ENCODE measurements around the gene LRRC18. TPM values are rescaled to one million over a fixed set of nuclear protein-coding genes. Genes with fewer than 3 reads are reported as not detected.

The LRRC18 gene
- total and polyA plus RNA-seq, 2 donors (not counting 1 experiment from before 2014, with no cell fraction given) = not detected

DNA sequence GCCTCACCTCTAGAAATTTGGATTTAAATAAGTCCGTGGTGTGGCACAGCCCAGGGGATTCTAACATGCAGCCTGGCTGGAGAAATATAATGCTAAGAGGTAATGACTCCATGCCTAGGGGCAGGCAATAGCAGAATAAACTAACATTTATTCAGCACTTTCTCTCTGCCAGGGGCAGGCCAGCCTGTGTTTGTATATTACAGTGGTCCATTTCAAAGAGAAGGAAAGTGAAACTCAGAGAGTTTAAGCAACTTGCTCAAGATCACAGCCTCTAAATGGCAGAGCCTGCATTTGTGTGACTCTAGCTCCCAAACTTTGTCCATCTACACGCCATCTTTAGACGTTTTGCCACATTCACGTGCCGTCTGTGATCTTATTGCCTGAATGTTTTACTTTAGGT is 6.7 kb upstream of the LRRC18 start:
- ATAC-seq (ENCODE audit: low read depth) = no peak
- no peak overlapping the region for H3K27ac ChIP-seq (ENCODE audit: low read length in 2 of 2)
- Mint-ChIP-seq H3K9me3 (ENCODE audit: insufficient read depth) (no peaks in the 10 kb centered on the region), H3K27ac (peak overlapping the region; percentile 6), H3K4me3 (no peak overlapping the region), H3K4me1 (no peaks in the 10 kb centered on the region), H3K27me3 (no peaks in the 10 kb centered on the region)
- ChIA-PET CTCF (no interaction called here), POLR2A (no interaction called here)
- no peak overlapping the region for H3K4me2 ChIP-seq (replicated peaks; ENCODE audit: low read depth, low read length, poor library complexity, severe bottlenecking)
- TF ChIP-seq CTCF (IDR thresholded peaks at IDR 0.05) = no peak
- no peak for TF ChIP-seq EZH2 (IDR thresholded peaks at IDR 0.05; ENCODE audit: borderline replicate concordance, insufficient read depth, low read depth, low read length, poor library complexity, severe bottlenecking)
- no peaks in the 10 kb centered on the region for H3K27me3 ChIP-seq (replicated peaks in 1 of 4; ENCODE audit: control extremely low read depth in 1 of 4, control insufficient read depth in 3 of 4, insufficient read depth in 4 of 4, low read length in 3 of 4)
- H2AFZ ChIP-seq (ENCODE audit: insufficient read depth, low read depth, low read length, poor library complexity, severe bottlenecking) = no peak overlapping the region
- H3K4me3 ChIP-seq (ENCODE audit: control extremely low read depth in 1 of 5, extremely low read depth in 1 of 5, insufficient read depth in 1 of 5, low read depth in 2 of 5, low read length in 4 of 5) = no peak overlapping the region
- H3K79me2 ChIP-seq (ENCODE audit: control insufficient read depth, insufficient read depth, low read length) = no peaks in the 10 kb centered on the region
- no peak for DNase-seq
- intact Hi-C loops (cut with micrococcal nuclease) = no loop called here
- H3K9me3 ChIP-seq (ENCODE audit: control extremely low read depth in 1 of 3, control insufficient read depth in 2 of 3, insufficient read depth in 1 of 3, low read length in 2 of 3) = no peaks in the 10 kb centered on the region
- H3K9ac ChIP-seq (ENCODE audit: low read length) = no peak overlapping the region
- H3K4me1 ChIP-seq (ENCODE audit: control insufficient read depth in 2 of 2, insufficient read depth in 2 of 2, low read length in 2 of 2) = no peaks in the 10 kb centered on the region
- H3K36me3 ChIP-seq (replicated peaks in 1 of 2; ENCODE audit: control extremely low read depth in 1 of 2, control insufficient read depth in 1 of 2, extremely low read depth in 1 of 2, insufficient read depth in 2 of 2, low read length in 1 of 2) = peaks cover 6 to 99% of the 10 kb centered on the region in 2 experiments
- no peaks in the 10 kb centered on the region for H4K20me1 ChIP-seq (ENCODE audit: control insufficient read depth, insufficient read depth, low read length, poor library complexity, severe bottlenecking)
- 100% methylated on average over 4 of the region's 5 CpGs for whole genome bisulfite sequencing (ENCODE audit: insufficient coverage)

- H3K27me3 ChIP-seq (replicated peaks in 1 of 4; ENCODE audit: control extremely low read depth in 1 of 4, control insufficient read depth in 3 of 4, insufficient read depth in 4 of 4, low read length in 3 of 4) = no peaks in the 10 kb centered on the region
- ATAC-seq (ENCODE audit: low read depth) (no peak), DNase-seq (no peak)
- no peaks in the 10 kb centered on the region for H3K9me3 ChIP-seq (ENCODE audit: control extremely low read depth in 1 of 3, control insufficient read depth in 2 of 3, insufficient read depth in 1 of 3, low read length in 2 of 3)
- no peak overlapping the region for H3K9ac ChIP-seq (ENCODE audit: low read length)
- no peak overlapping the region for H3K4me3 ChIP-seq (ENCODE audit: control extremely low read depth in 1 of 5, extremely low read depth in 1 of 5, insufficient read depth in 1 of 5, low read depth in 2 of 5, low read length in 4 of 5)
- no peaks in the 10 kb centered on the region for H3K4me1 ChIP-seq (ENCODE audit: control insufficient read depth in 2 of 2, insufficient read depth in 2 of 2, low read length in 2 of 2)
- WGBS (ENCODE audit: insufficient coverage) = 100% methylated on average over 4 of the region's 6 CpGs
- H3K79me2 ChIP-seq (ENCODE audit: control insufficient read depth, insufficient read depth, low read length) = no peaks in the 10 kb centered on the region
- peaks cover 2% of the 10 kb centered on the region for H4K20me1 ChIP-seq (ENCODE audit: control insufficient read depth, insufficient read depth, low read length, poor library complexity, severe bottlenecking)
- Mint-ChIP-seq H3K27ac (no peak overlapping the region), H3K27me3 (no peaks in the 10 kb centered on the region), H3K4me3 (no peak overlapping the region), H3K9me3 (ENCODE audit: insufficient read depth) (no peaks in the 10 kb centered on the region), H3K4me1 (no peaks in the 10 kb centered on the region)
- no peak for TF ChIP-seq CTCF (IDR thresholded peaks at IDR 0.05)
- no peak for TF ChIP-seq EZH2 (IDR thresholded peaks at IDR 0.05; ENCODE audit: borderline replicate concordance, insufficient read depth, low read depth, low read length, poor library complexity, severe bottlenecking)
- intact Hi-C loops (cut with micrococcal nuclease) = no loop called here
- H2AFZ ChIP-seq (ENCODE audit: insufficient read depth, low read depth, low read length, poor library complexity, severe bottlenecking) = no peak overlapping the region
- H3K27ac ChIP-seq (ENCODE audit: low read length in 2 of 2) = peak overlapping the region in 1 of 2 donors; percentile 16
- peaks cover 4 to 98% of the 10 kb centered on the region in 2 experiments for H3K36me3 ChIP-seq (replicated peaks in 1 of 2; ENCODE audit: control extremely low read depth in 1 of 2, control insufficient read depth in 1 of 2, extremely low read depth in 1 of 2, insufficient read depth in 2 of 2, low read length in 1 of 2)
- ChIA-PET POLR2A (no interaction called here), CTCF (no interaction called here)
- H3K4me2 ChIP-seq (replicated peaks; ENCODE audit: low read depth, low read length, poor library complexity, severe bottlenecking) = no peak overlapping the region
Measured at GRCh38 chr10:48945441-48946130, 5.9 kb upstream of the LRRC18 start.
